Measurements from ENCODE around the gene PIGC.

- TF ChIP-seq CTCF (IDR thresholded peaks at IDR 0.05) = no peak
- TF ChIP-seq POLR2A (IDR thresholded peaks at IDR 0.05) = no peak
Measured at GRCh38 chr1:172472495-172472894, 28.6 kb upstream of the PIGC start.
